ENCODE results near the gene OSBPL10. TPM values are rescaled to one million over a fixed set of nuclear protein-coding genes. Genes with fewer than 3 reads are reported as not detected.

OSBPL10 gene
- total RNA-seq, 1 experiment from 2014 or later: 172 TPM

DNA sequence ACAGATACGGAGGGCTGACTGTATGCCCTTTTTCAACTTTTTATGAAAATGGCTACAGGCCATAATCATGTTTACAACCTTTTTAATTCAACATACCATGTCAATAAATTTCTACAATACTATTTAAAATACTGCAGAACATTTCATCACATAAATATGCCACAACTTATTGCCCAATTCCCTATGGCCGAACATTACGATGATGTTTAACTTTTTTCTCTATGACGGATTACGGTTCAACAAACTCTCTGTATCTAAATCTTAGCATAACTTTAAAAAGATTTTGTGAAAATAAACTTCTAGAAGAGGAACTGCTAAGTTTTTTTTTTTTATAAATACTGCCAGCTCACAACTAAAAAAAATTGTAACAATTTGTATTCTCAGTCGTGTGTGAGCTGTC lies 220.4 kb downstream of the OSBPL10 start:
- Mint-ChIP-seq H3K27ac (ENCODE audit: low read depth, unreplicated experiment) (no peak overlapping the region), H3K36me3 (ENCODE audit: insufficient read depth, unreplicated experiment) (peaks cover 41% of the 10 kb centered on the region), H3K4me1 (ENCODE audit: insufficient read depth, unreplicated experiment) (peaks cover 24% of the 10 kb centered on the region), H3K4me3 (ENCODE audit: unreplicated experiment) (no peak overlapping the region), H3K27me3 (ENCODE audit: insufficient read depth, unreplicated experiment) (no peaks in the 10 kb centered on the region), H3K9me3 (ENCODE audit: unreplicated experiment) (no peaks in the 10 kb centered on the region)
- TF ChIP-seq, protein P1, sequence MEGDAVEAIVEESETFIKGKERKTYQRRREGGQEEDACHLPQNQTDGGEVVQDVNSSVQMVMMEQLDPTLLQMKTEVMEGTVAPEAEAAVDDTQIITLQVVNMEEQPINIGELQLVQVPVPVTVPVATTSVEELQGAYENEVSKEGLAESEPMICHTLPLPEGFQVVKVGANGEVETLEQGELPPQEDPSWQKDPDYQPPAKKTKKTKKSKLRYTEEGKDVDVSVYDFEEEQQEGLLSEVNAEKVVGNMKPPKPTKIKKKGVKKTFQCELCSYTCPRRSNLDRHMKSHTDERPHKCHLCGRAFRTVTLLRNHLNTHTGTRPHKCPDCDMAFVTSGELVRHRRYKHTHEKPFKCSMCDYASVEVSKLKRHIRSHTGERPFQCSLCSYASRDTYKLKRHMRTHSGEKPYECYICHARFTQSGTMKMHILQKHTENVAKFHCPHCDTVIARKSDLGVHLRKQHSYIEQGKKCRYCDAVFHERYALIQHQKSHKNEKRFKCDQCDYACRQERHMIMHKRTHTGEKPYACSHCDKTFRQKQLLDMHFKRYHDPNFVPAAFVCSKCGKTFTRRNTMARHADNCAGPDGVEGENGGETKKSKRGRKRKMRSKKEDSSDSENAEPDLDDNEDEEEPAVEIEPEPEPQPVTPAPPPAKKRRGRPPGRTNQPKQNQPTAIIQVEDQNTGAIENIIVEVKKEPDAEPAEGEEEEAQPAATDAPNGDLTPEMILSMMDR (IDR thresholded peaks at IDR 0.05; ENCODE audit: unreplicated experiment): no peak
- intact Hi-C loops (cut with micrococcal nuclease): no loop called here
- CTCF ChIA-PET: no interaction called here
- no TSS peak for BruUV-seq (replicated peaks)
- no peak for DNase-seq (ENCODE audit: unreplicated experiment)
- POLR2A ChIA-PET: no interaction called here

DNA sequence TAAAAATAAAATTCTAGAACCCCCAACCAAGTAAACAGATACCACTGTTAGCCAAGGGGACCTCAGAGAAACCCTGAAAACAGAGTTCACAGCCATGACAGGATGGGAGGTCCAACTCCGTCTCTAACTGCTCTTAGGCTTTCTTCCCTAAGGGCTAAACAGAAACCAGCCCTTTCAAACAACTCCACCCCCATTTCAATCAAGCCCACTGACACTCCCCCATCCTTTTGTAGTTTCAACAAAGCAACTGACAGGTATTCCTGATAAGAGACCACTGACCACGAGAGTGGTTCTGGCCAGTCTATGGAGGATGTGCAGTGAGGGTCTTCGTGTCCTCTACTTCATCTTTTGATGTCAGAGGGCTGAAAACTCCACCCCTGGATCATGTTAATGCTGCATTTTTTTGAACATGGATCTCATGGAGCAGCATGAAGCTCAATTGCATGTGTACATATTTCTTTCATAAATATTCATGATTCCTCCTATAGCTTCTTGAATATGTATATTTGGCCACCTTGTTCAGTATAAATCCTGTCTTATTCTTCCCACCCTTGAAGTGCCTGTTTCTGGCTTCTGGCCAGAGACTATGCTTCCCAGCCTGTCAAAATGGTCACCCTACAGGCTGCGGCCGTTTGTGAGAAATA lies 222.6 kb downstream of the OSBPL10 start:
- no TSS peak for BruUV-seq (replicated peaks)
- no peaks in the 10 kb centered on the region for H3K9me3 Mint-ChIP-seq (ENCODE audit: unreplicated experiment)
- intact Hi-C loops (cut with micrococcal nuclease): no loop called here
- H3K4me1 Mint-ChIP-seq (ENCODE audit: insufficient read depth, unreplicated experiment): peaks cover 21% of the 10 kb centered on the region
- no peaks in the 10 kb centered on the region for H3K27me3 Mint-ChIP-seq (ENCODE audit: insufficient read depth, unreplicated experiment)
- peaks cover 37% of the 10 kb centered on the region for H3K36me3 Mint-ChIP-seq (ENCODE audit: insufficient read depth, unreplicated experiment)
- ChIA-PET POLR2A (interaction anchor here (0.6 to 1.3 kb wide), 3 partner anchors 10 to 142 kb away, joined by 3 to 4 read pairs (median 3); no protein-coding TSS in a partner anchor), CTCF (no interaction called here)
- no peak for DNase-seq (ENCODE audit: unreplicated experiment)
- no peak overlapping the region for H3K4me3 Mint-ChIP-seq (ENCODE audit: unreplicated experiment)
- H3K27ac Mint-ChIP-seq (ENCODE audit: low read depth, unreplicated experiment): no peak overlapping the region
- TF ChIP-seq, protein P1 (IDR thresholded peaks at IDR 0.05; ENCODE audit: unreplicated experiment): no peak

DNA sequence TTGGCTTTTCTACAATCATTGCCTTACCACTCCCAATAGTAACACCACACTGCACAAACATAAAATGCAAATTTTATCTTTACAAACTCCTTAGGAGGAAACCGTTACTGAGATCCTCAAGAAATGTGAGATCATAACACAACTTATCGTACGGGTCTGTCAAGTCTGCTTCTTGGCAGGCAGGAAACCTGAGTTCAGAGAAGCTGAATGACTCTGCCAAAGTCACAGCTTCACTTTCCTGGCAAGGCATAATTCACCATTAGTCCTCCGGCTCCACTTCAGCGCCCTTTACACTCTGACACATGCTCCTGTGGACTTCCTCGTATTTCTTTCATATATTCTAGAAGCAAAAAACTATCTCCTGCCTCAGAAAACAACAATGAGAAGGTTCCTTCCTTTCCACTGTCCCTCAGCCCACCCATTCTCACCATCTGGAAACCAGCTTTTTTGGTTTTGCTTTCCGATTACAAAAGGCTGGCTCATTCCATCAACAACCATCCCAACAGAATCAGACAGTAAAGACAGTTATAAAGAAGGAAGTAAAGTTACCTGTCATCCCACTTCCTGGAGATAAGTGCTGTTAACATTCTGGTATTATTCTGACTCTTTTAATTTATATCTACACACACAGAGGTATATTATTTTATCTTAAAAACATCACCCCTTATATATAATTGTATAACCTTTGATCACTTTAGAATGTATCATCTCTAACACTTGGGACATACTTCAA lies 225.0 kb downstream of the OSBPL10 start:
- Mint-ChIP-seq H3K4me1 (ENCODE audit: insufficient read depth, unreplicated experiment) (peaks cover 18% of the 10 kb centered on the region), H3K27ac (ENCODE audit: low read depth, unreplicated experiment) (no peak overlapping the region), H3K36me3 (ENCODE audit: insufficient read depth, unreplicated experiment) (peaks cover 29% of the 10 kb centered on the region), H3K9me3 (ENCODE audit: unreplicated experiment) (no peaks in the 10 kb centered on the region), H3K27me3 (ENCODE audit: insufficient read depth, unreplicated experiment) (no peaks in the 10 kb centered on the region), H3K4me3 (ENCODE audit: unreplicated experiment) (no peak overlapping the region)
- no peak for DNase-seq (ENCODE audit: unreplicated experiment)
- BruUV-seq (replicated peaks): no TSS peak
- TF ChIP-seq, protein P1 (IDR thresholded peaks at IDR 0.05; ENCODE audit: unreplicated experiment): no peak
- ChIA-PET POLR2A (interaction anchor here (0.7 kb wide), 1 partner anchor 15 kb away, joined by 4 read pairs; no protein-coding TSS in a partner anchor), CTCF (no interaction called here)
- intact Hi-C loops (cut with micrococcal nuclease): no loop called here

DNA sequence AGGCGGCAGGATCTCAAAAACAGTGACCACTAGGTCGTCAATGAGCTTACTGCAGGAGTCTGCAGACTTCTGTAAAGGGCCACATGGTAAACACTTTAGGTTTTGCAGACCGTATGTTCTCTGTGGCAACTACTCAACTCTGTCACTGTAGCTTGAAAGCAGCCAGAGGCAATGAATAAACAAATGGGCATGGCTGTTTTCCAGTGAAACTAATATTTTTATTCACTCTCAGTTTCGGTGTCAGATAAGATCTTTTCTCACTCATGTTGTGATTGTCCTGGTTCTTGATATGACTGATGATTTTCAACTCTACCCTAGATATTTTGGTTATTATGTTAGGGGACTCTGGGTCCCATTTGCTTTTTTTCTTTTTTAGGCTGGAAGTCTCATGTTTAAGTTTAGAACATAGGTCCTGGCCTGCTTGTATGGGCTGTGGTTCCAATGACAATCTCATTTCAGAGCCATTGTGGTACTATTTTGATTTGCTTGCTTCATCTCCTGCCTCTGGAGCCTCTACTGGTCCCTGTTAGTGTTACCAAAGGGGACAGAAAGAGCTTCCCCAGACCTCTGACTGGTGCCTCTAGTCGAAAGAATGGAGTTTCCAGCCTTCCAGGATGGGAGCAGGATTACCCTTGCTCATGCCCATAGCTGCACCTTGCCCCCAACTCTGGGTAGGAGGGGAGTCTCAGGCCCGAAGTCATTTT lies 226.3 kb downstream of the OSBPL10 start:
- POLR2A ChIA-PET: no interaction called here
- intact Hi-C loops (cut with micrococcal nuclease): no loop called here
- TF ChIP-seq, protein P1 (IDR thresholded peaks at IDR 0.05; ENCODE audit: unreplicated experiment): no peak
- no peak overlapping the region for H3K4me3 Mint-ChIP-seq (ENCODE audit: unreplicated experiment)
- peak overlapping the region; percentile 37 for H3K27ac Mint-ChIP-seq (ENCODE audit: low read depth, unreplicated experiment)
- DNase-seq (ENCODE audit: unreplicated experiment): no peak
- no peaks in the 10 kb centered on the region for H3K9me3 Mint-ChIP-seq (ENCODE audit: unreplicated experiment)
- H3K36me3 Mint-ChIP-seq (ENCODE audit: insufficient read depth, unreplicated experiment): peaks cover 32% of the 10 kb centered on the region
- no peaks in the 10 kb centered on the region for H3K27me3 Mint-ChIP-seq (ENCODE audit: insufficient read depth, unreplicated experiment)
- CTCF ChIA-PET: no interaction called here
- no TSS peak for BruUV-seq (replicated peaks)
- peaks cover 18% of the 10 kb centered on the region for H3K4me1 Mint-ChIP-seq (ENCODE audit: insufficient read depth, unreplicated experiment)

Data from MCF 10A (cell line).